Measurements from ENCODE around the gene GLDN.

GLDN gene

GRCh38 chr15:51319539-51319938 lies 21.9 kb upstream of the GLDN start:
- Histone ChIP-seq H3K27ac (ENCODE audit: low read length, poor library complexity, severe bottlenecking) (no peak overlapping the region), H4K8ac (ENCODE audit: low read length) (no peak overlapping the region), H3K4me2 (ENCODE audit: low read length, poor library complexity, severe bottlenecking) (no peak overlapping the region), H3K9me3 (ENCODE audit: control insufficient read depth, low read length) (no peaks in the 10 kb centered on the region), H3K79me1 (replicated peaks; ENCODE audit: low read length, poor library complexity, severe bottlenecking) (no peaks in the 10 kb centered on the region), H4K91ac (ENCODE audit: low read length) (no peak overlapping the region), H3K23ac (ENCODE audit: low read length in 2 of 2) (no peak overlapping the region), H3K36me3 (ENCODE audit: control insufficient read depth in 1 of 2, insufficient read depth in 2 of 2, low read depth in 1 of 2, low read length in 2 of 2) (no peaks in the 10 kb centered on the region), H2BK5ac (ENCODE audit: low read depth, low read length, poor library complexity, severe bottlenecking) (no peak overlapping the region), H3K18ac (ENCODE audit: low read depth in 1 of 2, low read length in 2 of 2) (no peak overlapping the region), H3K9ac (ENCODE audit: low read length) (no peak overlapping the region), H2BK12ac (ENCODE audit: low read length in 2 of 2) (no peak overlapping the region), H3K14ac (ENCODE audit: low read length in 2 of 2) (no peak overlapping the region), H2BK15ac (ENCODE audit: low read depth, poor library complexity, severe bottlenecking) (no peak overlapping the region), H2AK5ac (ENCODE audit: low read length, severe bottlenecking) (no peak overlapping the region), H2AFZ (ENCODE audit: low read depth, low read length) (no peak overlapping the region), H3K27me3 (ENCODE audit: control insufficient read depth in 1 of 2, insufficient read depth in 1 of 2, low read length in 2 of 2) (peaks cover 0 to 7% of the 10 kb centered on the region in 2 experiments), H3K4ac (ENCODE audit: low read depth in 1 of 2, low read length in 2 of 2) (no peak overlapping the region), H2BK120ac (ENCODE audit: low read depth, low read length) (no peak overlapping the region), H3K4me1 (ENCODE audit: control insufficient read depth, insufficient read depth, low read depth, low read length) (no peaks in the 10 kb centered on the region), H3K4me3 (ENCODE audit: insufficient read depth in 1 of 2, low read depth in 1 of 2, low read length in 2 of 2) (no peak overlapping the region)
- WGBS, result 78% methylated on average over 2 of the region's 2 CpGs
- DNase-seq, result no peak

- Histone ChIP-seq H3K27me3 (ENCODE audit: control insufficient read depth in 1 of 2, insufficient read depth in 1 of 2, low read length in 2 of 2) (peaks cover 0 to 7% of the 10 kb centered on the region in 2 experiments), H2BK15ac (ENCODE audit: low read depth, poor library complexity, severe bottlenecking) (no peak overlapping the region), H3K4me2 (ENCODE audit: low read length, poor library complexity, severe bottlenecking) (no peak overlapping the region), H3K9me3 (ENCODE audit: control insufficient read depth, low read length) (no peaks in the 10 kb centered on the region), H2BK120ac (ENCODE audit: low read depth, low read length) (no peak overlapping the region), H2AK5ac (ENCODE audit: low read length, severe bottlenecking) (no peak overlapping the region), H3K79me1 (replicated peaks; ENCODE audit: low read length, poor library complexity, severe bottlenecking) (no peaks in the 10 kb centered on the region), H3K4me1 (ENCODE audit: control insufficient read depth, insufficient read depth, low read depth, low read length) (no peaks in the 10 kb centered on the region), H3K14ac (ENCODE audit: low read length in 2 of 2) (no peak overlapping the region), H3K27ac (ENCODE audit: low read length, poor library complexity, severe bottlenecking) (no peak overlapping the region), H3K18ac (ENCODE audit: low read depth in 1 of 2, low read length in 2 of 2) (no peak overlapping the region), H4K91ac (ENCODE audit: low read length) (no peak overlapping the region), H3K9ac (ENCODE audit: low read length) (no peak overlapping the region), H3K23ac (ENCODE audit: low read length in 2 of 2) (peak overlapping the region in 1 of 2 experiments; percentile 17), H2BK12ac (ENCODE audit: low read length in 2 of 2) (peak overlapping the region in 1 of 2 experiments; percentile 16), H2AFZ (ENCODE audit: low read depth, low read length) (no peak overlapping the region), H2BK5ac (ENCODE audit: low read depth, low read length, poor library complexity, severe bottlenecking) (no peak overlapping the region), H3K4me3 (ENCODE audit: insufficient read depth in 1 of 2, low read depth in 1 of 2, low read length in 2 of 2) (no peak overlapping the region), H3K36me3 (ENCODE audit: control insufficient read depth in 1 of 2, insufficient read depth in 2 of 2, low read depth in 1 of 2, low read length in 2 of 2) (no peaks in the 10 kb centered on the region), H3K4ac (ENCODE audit: low read depth in 1 of 2, low read length in 2 of 2) (no peak overlapping the region), H4K8ac (ENCODE audit: low read length) (no peak overlapping the region)
- DNase-seq, result no peak
- WGBS, result 87% methylated on average over 2 of the region's 2 CpGs
These were observed 20.6 kb upstream of the GLDN start for GRCh38 chr15:51320843-51321242.

- no peak overlapping the region for H2BK5ac ChIP-seq (ENCODE audit: low read depth, low read length, poor library complexity, severe bottlenecking)
- no peak for DNase-seq
- H3K4me3 ChIP-seq (ENCODE audit: insufficient read depth in 1 of 2, low read depth in 1 of 2, low read length in 2 of 2), result no peak overlapping the region
- H2AK5ac ChIP-seq (ENCODE audit: low read length, severe bottlenecking), result no peak overlapping the region
- no peak overlapping the region for H3K18ac ChIP-seq (ENCODE audit: low read depth in 1 of 2, low read length in 2 of 2)
- H3K4me2 ChIP-seq (ENCODE audit: low read length, poor library complexity, severe bottlenecking), result no peak overlapping the region
- no peak overlapping the region for H2BK120ac ChIP-seq (ENCODE audit: low read depth, low read length)
- H2AFZ ChIP-seq (ENCODE audit: low read depth, low read length), result no peak overlapping the region
- H2BK15ac ChIP-seq (ENCODE audit: low read depth, poor library complexity, severe bottlenecking), result no peak overlapping the region
- 60% methylated on average over 1 of the region's 4 CpGs for WGBS
- no peak overlapping the region for H4K91ac ChIP-seq (ENCODE audit: low read length)
- no peak overlapping the region for H3K23ac ChIP-seq (ENCODE audit: low read length in 2 of 2)
- no peaks in the 10 kb centered on the region for H3K36me3 ChIP-seq (ENCODE audit: control insufficient read depth in 1 of 2, insufficient read depth in 2 of 2, low read depth in 1 of 2, low read length in 2 of 2)
- H3K4me1 ChIP-seq (ENCODE audit: control insufficient read depth, insufficient read depth, low read depth, low read length), result no peaks in the 10 kb centered on the region
- H3K27ac ChIP-seq (ENCODE audit: low read length, poor library complexity, severe bottlenecking), result no peak overlapping the region
- peaks cover 0 to 7% of the 10 kb centered on the region in 2 experiments for H3K27me3 ChIP-seq (ENCODE audit: control insufficient read depth in 1 of 2, insufficient read depth in 1 of 2, low read length in 2 of 2)
- H3K9me3 ChIP-seq (ENCODE audit: control insufficient read depth, low read length), result no peaks in the 10 kb centered on the region
- H3K9ac ChIP-seq (ENCODE audit: low read length), result no peak overlapping the region
- no peaks in the 10 kb centered on the region for H3K79me1 ChIP-seq (replicated peaks; ENCODE audit: low read length, poor library complexity, severe bottlenecking)
- no peak overlapping the region for H4K8ac ChIP-seq (ENCODE audit: low read length)
- no peak overlapping the region for H2BK12ac ChIP-seq (ENCODE audit: low read length in 2 of 2)
- no peak overlapping the region for H3K14ac ChIP-seq (ENCODE audit: low read length in 2 of 2)
- H3K4ac ChIP-seq (ENCODE audit: low read depth in 1 of 2, low read length in 2 of 2), result no peak overlapping the region
These were observed 20.1 kb upstream of the GLDN start for GRCh38 chr15:51321316-51321715.

GRCh38 chr15:51322621-51323296 lies 18.7 kb upstream of the GLDN start:
- no peaks in the 10 kb centered on the region for H3K9me3 ChIP-seq (ENCODE audit: control insufficient read depth, low read length)
- H4K8ac ChIP-seq (ENCODE audit: low read length), result no peak overlapping the region
- no peak for DNase-seq
- 100% methylated on average over 1 of the region's 1 CpG for WGBS
- no peak overlapping the region for H2AFZ ChIP-seq (ENCODE audit: low read depth, low read length)
- H3K23ac ChIP-seq (ENCODE audit: low read length in 2 of 2), result no peak overlapping the region
- H3K4ac ChIP-seq (ENCODE audit: low read depth in 1 of 2, low read length in 2 of 2), result no peak overlapping the region
- H3K18ac ChIP-seq (ENCODE audit: low read depth in 1 of 2, low read length in 2 of 2), result no peak overlapping the region
- H2BK15ac ChIP-seq (ENCODE audit: low read depth, poor library complexity, severe bottlenecking), result no peak overlapping the region
- no peaks in the 10 kb centered on the region for H3K79me1 ChIP-seq (replicated peaks; ENCODE audit: low read length, poor library complexity, severe bottlenecking)
- H2BK5ac ChIP-seq (ENCODE audit: low read depth, low read length, poor library complexity, severe bottlenecking), result no peak overlapping the region
- no peak overlapping the region for H3K4me3 ChIP-seq (ENCODE audit: insufficient read depth in 1 of 2, low read depth in 1 of 2, low read length in 2 of 2)
- H2BK12ac ChIP-seq (ENCODE audit: low read length in 2 of 2), result no peak overlapping the region
- no peak overlapping the region for H3K4me2 ChIP-seq (ENCODE audit: low read length, poor library complexity, severe bottlenecking)
- H3K27ac ChIP-seq (ENCODE audit: low read length, poor library complexity, severe bottlenecking), result no peak overlapping the region
- H3K4me1 ChIP-seq (ENCODE audit: control insufficient read depth, insufficient read depth, low read depth, low read length), result no peaks in the 10 kb centered on the region
- H3K14ac ChIP-seq (ENCODE audit: low read length in 2 of 2), result no peak overlapping the region
- H4K91ac ChIP-seq (ENCODE audit: low read length), result no peak overlapping the region
- H3K27me3 ChIP-seq (ENCODE audit: control insufficient read depth in 1 of 2, insufficient read depth in 1 of 2, low read length in 2 of 2), result peaks cover 0 to 11% of the 10 kb centered on the region in 2 experiments
- no peak overlapping the region for H2AK5ac ChIP-seq (ENCODE audit: low read length, severe bottlenecking)
- no peak overlapping the region for H3K9ac ChIP-seq (ENCODE audit: low read length)
- H3K36me3 ChIP-seq (ENCODE audit: control insufficient read depth in 1 of 2, insufficient read depth in 2 of 2, low read depth in 1 of 2, low read length in 2 of 2), result no peaks in the 10 kb centered on the region
- no peak overlapping the region for H2BK120ac ChIP-seq (ENCODE audit: low read depth, low read length)
